AG09319 (cell line): Measurements from ENCODE around the gene EVC.
"Not testable (repeated sequence)": the region's sequence is repeated elsewhere in the genome, so short reads cannot be mapped to it uniquely, and the experiment has no call there.

Source experiments
- DNase-seq: peaks from one replicate; pipeline ENCODE4 v3.0.0-alpha.2; 2010; ENCODE audit warnings: low read depth; ENCODE audit errors: extremely low read depth
- CTCF ChIP-seq: IDR thresholded peaks from 2 replicates; pipeline ENCODE4 v1.5.1; 2011; ENCODE audit warnings: low read depth, mild to moderate bottlenecking, inconsistent platforms, low read length, moderate library complexity

EVC gene

GRCh38 chr4:5720157-5720850 is 9.3 kb downstream of the EVC start:
- DNase-seq, result no peak
- TF ChIP-seq CTCF, result no peak

DNA sequence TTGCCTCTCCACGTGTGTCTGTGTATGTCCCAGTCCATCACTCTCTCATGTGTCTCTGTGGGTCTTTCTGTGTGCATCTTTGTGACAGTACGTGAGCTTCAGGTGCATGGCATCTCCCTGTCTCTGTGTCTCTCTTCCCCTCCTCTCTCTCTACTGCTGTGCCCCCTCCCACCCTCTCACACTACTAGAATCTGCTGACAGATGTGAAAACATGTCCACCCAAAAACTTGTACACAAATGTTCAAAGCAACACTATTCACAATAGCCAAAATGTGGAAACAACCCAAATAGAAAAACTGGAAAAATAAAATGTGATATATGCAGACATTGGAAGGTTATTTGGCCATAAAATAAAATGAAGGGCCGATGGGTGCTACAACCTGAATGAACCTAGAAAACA is 10.0 kb downstream of the EVC start:
- no peak for TF ChIP-seq CTCF
- no peak for DNase-seq

DNA sequence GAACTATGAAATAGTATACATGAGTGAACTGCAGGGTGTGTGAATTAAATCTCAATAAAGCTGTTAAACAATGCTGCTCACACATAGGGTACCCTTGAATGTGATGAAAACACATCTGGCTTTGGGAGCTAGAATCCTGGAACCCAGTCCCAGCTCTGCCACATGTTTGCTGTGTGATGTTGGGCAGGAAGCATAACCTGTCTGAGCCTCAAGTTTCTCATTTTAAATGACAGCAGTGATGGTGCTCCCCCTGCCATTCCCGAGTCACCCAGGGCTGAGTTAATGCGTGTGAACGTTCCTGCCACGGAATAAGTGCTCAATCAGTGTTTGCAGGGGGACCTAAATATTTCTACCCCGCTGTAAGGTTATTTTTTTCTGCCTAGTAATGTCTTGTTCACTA is 10.9 kb downstream of the EVC start:
- no peak for TF ChIP-seq CTCF
- no peak for DNase-seq

- no peak for DNase-seq
- no peak for TF ChIP-seq CTCF
These were observed 11.3 kb downstream of the EVC start for GRCh38 chr4:5722328-5722727.

DNA sequence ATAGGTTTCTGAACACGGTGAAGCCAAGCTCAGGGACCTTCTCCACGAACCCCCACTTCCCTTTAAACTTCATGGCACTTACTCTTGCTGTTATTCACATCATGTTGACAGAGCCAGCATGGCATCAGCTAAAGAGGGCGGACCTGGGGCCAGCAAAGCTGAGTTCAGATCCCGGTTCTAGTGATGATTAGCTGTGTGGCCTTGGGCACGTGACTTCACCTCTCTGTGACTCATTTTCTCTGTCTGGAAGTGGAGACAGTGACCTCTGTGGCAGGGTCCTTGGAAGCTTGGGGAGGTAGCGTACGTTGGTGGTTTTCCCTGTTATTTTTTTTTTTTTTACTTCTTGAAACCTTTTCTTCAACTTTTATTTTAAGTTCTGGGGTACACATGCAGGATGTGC is 13.4 kb downstream of the EVC start:
- DNase-seq, result no peak
- no peak for TF ChIP-seq CTCF

DNA sequence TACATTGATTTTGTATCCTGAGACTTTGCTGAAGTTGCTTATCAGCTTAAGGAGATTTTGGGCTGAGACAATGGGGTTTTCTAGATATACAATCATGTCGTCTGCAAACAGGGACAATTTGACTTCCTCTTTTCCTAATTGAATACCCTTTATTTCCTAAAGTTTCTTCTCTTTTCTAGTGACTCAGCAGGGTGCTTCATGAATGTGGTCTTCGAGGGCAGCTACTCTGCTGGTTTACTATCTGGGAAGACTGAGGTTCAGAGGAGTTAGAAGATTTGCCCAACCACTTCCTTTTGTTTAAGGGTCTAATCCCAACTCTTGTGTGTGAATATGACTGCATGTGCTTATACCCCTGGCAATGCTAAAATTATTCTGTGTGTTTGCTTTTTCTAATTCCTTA is 17.4 kb downstream of the EVC start:
- not testable (repeated sequence) for DNase-seq

DNA sequence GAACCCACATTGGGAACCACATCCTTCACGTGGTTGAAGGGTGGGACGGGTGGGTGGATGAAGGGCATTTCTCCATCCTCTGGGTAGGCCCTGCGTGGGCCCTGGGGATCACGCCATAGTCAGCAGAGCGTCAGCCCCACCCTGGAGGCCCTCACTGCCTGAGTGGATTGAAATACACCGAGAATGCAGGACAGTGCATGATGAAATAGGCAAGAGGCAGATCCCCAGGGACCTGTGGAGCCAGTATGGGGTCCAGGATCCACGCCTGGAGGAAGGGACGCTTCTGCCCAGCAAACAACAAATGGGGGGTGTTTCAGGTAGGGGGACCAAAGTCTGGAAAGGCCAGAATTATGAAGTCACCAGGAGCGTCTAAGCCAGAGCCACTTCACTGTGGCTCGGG is 19.4 kb downstream of the EVC start:
- no peak for TF ChIP-seq CTCF
- no peak for DNase-seq
